ENCODE results near the gene ADCY6.

GRCh38 chr12:48768736-48769135 lies 20.2 kb downstream of the ADCY6 start:
- no peak for TF ChIP-seq CTCF (conservative IDR thresholded peaks at IDR 0.05)
- TF ChIP-seq EZH2 (IDR thresholded peaks at IDR 0.05; ENCODE audit: low read depth), result no peak
